NCI-H2107 treated with DMSO at 0.1 percent for 48 hours (cell line): Measurements from ENCODE around the gene HOXA3.

ENCODE experiments used
- DNase-seq: peaks from one replicate; lab custom pipeline; 2025; ENCODE audit not compliant: unreplicated experiment; lab: John Stamatoyannopoulos, UW

The HOXA3 gene

GRCh38 chr7:27151931-27152815 is at the start of gene HOXA3:
Gene HOXA3 (minus strand): TSS chr7:27152583. CDS start chr7:27110640, 41,943 bp downstream.
- no peak for DNase-seq

GRCh38 chr7:27201580-27202017 is 49.2 kb upstream of the HOXA3 start:
- no peak for DNase-seq

DNA sequence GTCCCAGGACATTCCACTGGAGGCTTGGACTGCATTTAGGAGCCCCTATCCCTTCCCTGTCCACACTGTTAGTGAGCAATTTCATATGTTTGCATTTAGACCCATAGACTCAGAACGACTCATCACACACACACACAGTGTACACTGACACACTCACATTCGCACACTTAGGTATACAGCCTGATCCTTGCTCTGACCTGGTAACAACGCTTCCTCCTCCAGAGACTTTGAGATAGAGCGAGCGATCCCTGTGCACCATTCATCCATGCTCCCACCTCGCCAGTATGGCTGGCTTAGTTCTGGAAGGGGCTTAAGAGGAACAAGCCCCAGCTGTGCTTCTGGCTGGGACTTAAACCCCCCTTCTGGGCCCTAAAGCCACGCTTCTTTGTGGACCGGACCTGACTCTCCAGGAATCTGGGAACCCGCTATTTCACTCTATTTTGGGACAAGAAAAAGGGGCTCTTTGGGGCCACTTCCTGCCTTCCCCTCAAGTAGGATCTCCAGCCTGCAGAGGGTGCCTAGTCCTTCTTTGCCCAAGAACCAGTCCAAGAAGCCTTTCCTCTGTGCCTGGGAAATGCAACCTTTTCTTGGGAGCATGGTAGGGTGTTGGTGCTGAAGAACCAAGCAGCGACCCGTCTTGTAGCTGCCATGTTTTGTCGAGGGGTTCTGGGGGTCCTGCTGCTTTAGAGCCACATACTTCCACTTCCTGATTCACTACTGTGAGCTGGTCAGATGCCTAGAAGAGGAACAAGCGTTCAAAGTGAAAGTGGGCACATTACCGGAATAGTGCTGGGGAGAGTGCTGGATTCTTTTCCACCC is 48.6 kb upstream of the HOXA3 start:
- no peak for DNase-seq

- no peak for DNase-seq
These were observed 47.7 kb upstream of the HOXA3 start, which contains the start of gene HOXA13 for GRCh38 chr7:27199849-27200760. Gene HOXA13 (minus strand): TSS chr7:27200091. CDS start chr7:27200077, 14 bp downstream.

GRCh38 chr7:27198871-27199801 is 46.8 kb upstream of the HOXA3 start:
- DNase-seq = no peak

- no peak for DNase-seq
These were observed 45.9 kb upstream of the HOXA3 start for GRCh38 chr7:27198138-27198841.

GRCh38 chr7:27197137-27198042 is 45.0 kb upstream of the HOXA3 start:
- DNase-seq = no peak

DNA sequence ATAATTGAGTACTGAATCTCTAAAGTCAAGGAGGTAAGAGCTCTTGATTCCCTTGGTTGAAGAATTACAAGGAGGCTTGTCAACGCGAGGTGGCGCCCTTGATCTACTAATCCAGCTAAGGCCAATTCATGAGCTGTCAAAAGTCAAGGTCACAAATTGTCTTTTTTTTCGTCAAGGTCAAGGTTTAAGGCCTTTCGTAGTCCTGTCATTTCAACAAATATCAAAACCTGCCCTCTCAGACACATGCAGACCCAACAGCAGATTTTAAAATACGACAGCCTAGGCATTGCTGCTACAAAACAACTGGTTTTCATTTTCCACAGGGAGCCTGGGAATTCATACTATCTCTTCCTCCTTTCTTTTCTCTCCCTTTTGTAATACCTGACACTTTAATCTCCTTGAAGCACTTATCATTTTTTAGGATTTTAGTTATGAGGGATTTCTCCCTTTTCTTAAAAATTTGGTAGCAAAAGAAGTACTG is 43.9 kb upstream of the HOXA3 start:
- DNase-seq = peak; percentile 58

- DNase-seq = no peak
These were observed 42.5 kb upstream of the HOXA3 start for GRCh38 chr7:27194686-27195379.

DNA sequence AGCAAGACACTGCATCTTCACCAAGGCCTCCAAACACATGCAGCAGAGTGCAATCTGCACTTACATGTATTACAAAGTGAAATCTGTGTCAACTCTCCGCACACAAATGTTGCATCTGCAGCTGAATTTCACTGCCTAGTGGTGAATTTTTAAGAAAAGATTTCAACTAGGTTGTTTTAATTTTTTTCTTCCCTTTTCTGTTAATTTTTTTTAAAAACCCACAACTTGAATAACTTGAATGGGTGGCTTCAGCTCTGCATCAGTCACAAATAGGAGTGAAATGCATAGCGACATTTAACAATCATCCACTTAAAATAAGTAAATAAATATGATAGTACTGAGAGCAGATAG is 41.6 kb upstream of the HOXA3 start:
- DNase-seq = no peak

- no peak for DNase-seq
These were observed 41.1 kb upstream of the HOXA3 start for GRCh38 chr7:27193335-27194001.

GRCh38 chr7:27192546-27193334 is 40.4 kb upstream of the HOXA3 start:
- DNase-seq = no peak

DNA sequence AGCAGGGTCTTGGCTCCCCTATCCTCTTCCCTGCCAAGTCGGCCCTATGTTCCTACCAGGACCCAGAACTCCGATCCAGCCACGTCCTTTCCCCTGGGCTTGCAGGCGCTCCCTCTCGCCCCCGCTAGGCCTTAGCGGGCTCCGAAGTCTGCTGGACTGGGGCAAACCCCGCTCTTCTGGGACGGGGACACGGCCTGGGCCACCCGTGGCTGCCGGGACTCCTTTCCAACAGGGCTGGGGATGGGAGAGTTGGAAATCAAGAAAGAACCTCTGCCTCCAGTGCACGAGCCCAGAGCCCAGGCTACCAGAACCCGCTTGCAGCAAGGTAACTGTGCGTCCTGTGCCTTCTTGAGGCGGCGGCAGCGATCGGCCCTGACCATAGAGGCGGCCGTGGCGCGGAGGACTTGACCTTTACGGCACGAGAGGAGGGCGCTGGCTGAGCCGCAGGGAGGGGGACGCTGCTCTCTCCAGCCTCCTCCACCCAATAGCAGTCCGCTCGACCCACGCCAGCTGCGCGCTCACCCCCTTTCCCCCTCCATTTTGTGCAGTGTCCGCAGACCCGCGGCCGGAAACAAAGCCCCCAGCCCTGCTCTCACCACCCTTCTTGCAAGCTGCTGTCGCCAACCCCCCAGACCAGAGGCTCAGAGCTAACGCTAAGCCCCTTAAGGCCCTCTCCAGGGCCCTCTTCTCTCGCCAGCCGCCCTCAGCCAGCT is 39.6 kb upstream of the HOXA3 start:
- no peak for DNase-seq

DNA sequence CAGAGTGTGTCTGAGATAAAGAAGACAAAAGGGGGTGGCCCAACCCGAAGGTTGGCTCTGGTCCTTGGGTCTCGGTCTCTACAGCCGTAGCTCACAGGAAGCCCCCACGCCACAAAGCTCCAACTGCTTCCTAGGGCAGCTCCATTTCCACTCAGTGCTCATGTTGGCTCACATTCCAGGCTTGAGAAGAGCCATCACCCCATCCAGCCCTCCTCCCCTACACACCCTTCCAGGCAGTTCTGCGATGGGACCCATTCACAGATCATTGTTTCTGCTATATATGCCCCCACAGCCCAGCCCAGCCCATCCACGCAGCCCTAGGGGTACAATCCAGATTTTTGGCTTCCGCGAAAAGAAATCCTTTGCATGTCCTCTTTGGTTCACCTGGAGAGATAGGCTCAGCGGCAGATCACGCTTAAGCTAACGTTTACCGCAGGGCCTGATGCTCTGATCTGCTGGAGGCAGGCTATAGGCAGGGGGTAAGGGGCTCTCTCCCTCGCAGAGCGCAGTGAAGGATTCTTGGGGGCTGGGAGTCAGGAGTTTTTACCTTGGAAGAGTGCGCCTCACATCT is 38.9 kb upstream of the HOXA3 start:
- no peak for DNase-seq
